T-helper 17 cell (primary cell): ENCODE results near the gene KLRC4. TPM values are rescaled to one million over a fixed set of nuclear protein-coding genes. Genes with fewer than 3 reads are reported as not detected.
A peak's percentile ranks its signal among the peaks of the same experiment; 100 is the strongest.
"Not testable (repeated sequence)": the region's sequence is repeated elsewhere in the genome, so short reads cannot be mapped to it uniquely, and the experiment has no call there.

Source experiments
- ATAC-seq: fragments of 150-1000 bp; cut with Tn5 transposase; 2 replicates; pipeline ENCODE4 v1.10.0; 2021; ENCODE audit warnings: mild to moderate bottlenecking, moderate library complexity
- DNase-seq, 3 donors: peaks; one replicate each; pipeline versions ENCODE4 v3.0.0 to v3.0.0-alpha.2; 2020 to 2021
- H3K9me3 ChIP-seq: one replicate; pipeline ENCODE4 v1.7.0; 2013; ENCODE audit warnings: low read length, mild to moderate bottlenecking; ENCODE audit not compliant: control insufficient read depth, poor library complexity, severe bottlenecking
- H3K27ac Mint-ChIP-seq: one replicate; pipeline ENCODE4 v1.8.0; 2022; ENCODE audit warnings: mild to moderate bottlenecking, moderate library complexity, mixed read lengths
- H3K27me3 Mint-ChIP-seq: one replicate; pipeline ENCODE4 v1.8.0; 2022; ENCODE audit warnings: mixed read lengths
- H3K36me3 Mint-ChIP-seq: one replicate; pipeline ENCODE4 v1.8.0; 2022; ENCODE audit warnings: low read depth, mixed read lengths
- H3K4me1 Mint-ChIP-seq: one replicate; pipeline ENCODE4 v1.8.0; 2022; ENCODE audit warnings: mild to moderate bottlenecking, mixed read lengths
- H3K4me3 Mint-ChIP-seq: one replicate; pipeline ENCODE4 v1.8.0; 2022; ENCODE audit warnings: mild to moderate bottlenecking, moderate library complexity, mixed read lengths
- total RNA-seq, 4 donors: library from RNA in 2 of 4; stranded (reverse) in 2 of 4; gene quantifications; one replicate each; pipeline ENCODE4 v1.2.3 and lab custom pipeline; 2022 to 2026

KLRC4 gene
- total RNA-seq, 2 donors from 2014 or later, result not detected

DNA sequence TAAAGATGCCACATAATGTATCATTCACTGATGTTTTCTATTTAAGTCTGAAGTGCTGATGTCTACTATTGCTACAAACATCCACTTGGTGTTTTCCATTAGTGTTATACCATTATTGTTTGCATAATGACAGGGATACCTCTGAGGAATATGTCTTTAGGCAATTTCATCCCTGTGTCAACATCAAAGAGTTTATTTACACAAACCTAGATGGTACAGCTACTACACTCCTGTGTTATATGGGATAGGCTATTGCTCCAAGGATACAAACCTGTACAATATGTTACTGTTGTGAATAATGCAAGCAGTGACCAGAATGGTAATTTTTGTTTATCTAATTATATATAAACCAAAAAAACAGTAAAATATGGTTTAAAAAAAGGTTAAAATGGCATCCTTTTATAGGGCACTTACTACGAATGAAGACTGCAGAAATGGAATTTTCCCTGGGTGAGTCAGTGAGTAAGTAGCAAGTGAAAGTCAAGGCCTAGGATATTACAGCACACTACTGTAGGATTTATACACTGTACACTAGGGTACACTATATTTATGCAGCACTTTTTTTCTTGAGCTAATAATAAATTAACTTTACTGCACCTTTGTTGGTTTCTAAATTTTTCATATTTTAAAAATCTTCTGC lies 14.8 kb upstream of the KLRC4 start:
- not testable (repeated sequence) for DNase-seq, ATAC-seq, H3K9me3 ChIP-seq, H3K4me3 Mint-ChIP-seq, H3K27me3 Mint-ChIP-seq, H3K4me1 Mint-ChIP-seq, H3K27ac Mint-ChIP-seq, H3K36me3 Mint-ChIP-seq

DNA sequence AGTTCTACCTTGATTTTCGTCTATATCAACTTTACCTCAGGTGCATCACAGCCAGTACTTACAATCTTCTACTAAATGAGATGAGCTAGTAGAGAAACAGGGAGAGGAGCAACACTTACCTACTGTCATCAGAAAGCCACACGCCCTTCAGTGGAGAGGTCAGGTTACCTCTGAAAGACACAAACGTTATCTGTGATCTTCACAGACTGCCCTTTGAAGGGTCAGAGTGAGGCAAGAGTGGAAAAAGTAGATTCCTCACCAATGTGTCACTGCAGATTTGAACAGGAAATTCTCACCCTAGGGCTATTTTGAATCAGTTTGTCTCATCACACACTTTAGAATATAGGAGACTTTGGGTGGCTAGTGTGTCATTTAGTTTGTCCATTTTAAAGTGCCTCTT lies 12.6 kb upstream of the KLRC4 start:
- ATAC-seq, H3K4me1 Mint-ChIP-seq, H3K36me3 Mint-ChIP-seq, H3K9me3 ChIP-seq, DNase-seq, H3K27ac Mint-ChIP-seq, H3K27me3 Mint-ChIP-seq, H3K4me3 Mint-ChIP-seq: not testable (repeated sequence)

DNA sequence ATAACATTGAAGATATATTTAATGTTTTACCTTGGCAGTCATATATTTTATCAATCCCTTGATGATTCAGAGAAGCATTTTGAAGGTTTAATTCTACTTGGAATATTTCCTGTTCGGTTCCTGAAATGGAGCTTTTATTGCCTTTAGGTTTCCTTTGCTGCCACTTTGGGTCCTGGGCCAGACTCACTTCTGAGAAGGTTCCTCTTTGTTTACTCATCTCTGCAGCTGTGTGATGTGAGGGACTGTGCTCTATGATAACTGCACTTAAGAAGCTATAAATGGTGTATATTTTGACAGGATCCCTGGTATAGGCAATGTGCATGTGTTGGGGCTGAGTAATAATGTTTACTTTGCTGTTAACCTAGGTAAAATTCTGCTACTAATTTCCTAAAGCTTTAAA lies 10.8 kb upstream of the KLRC4 start, which contains the start of gene KLRC3:
Gene KLRC3, minus strand, starts transcription at position 262 of the 400 bp plus-strand sequence. Its CDS starts 45 bp downstream, at position 217.
- H3K36me3 Mint-ChIP-seq, ATAC-seq, H3K4me1 Mint-ChIP-seq, H3K9me3 ChIP-seq, DNase-seq, H3K27me3 Mint-ChIP-seq, H3K27ac Mint-ChIP-seq, H3K4me3 Mint-ChIP-seq: not testable (repeated sequence)

DNA sequence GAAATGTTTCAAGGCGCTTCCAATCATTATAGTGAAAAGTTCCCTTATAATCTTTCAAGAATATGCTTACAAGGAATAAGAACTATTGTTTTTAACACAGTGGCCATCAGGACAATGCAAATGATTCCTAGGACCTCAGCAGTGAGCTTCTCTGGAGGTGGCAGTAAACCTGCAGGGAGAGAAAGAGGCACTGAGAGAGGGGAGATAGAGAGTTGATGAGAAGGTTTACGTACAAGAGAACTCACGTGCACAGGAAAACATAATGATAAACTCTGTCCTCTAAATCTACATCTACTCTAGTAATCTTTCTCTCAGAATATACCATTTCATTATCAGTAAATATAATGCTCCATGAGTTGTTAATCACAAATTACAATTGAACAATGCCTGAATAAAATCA lies 715 bp downstream of the KLRC4 start:
- H3K36me3 Mint-ChIP-seq, result no peaks in the 10 kb centered on the region
- H3K4me1 Mint-ChIP-seq, result peaks cover 4% of the 10 kb centered on the region
- H3K27ac Mint-ChIP-seq, result no peak overlapping the region
- ATAC-seq (no peak), DNase-seq (no peak)
- H3K9me3 ChIP-seq, result no peaks in the 10 kb centered on the region
- H3K4me3 Mint-ChIP-seq, result no peak overlapping the region
- peaks cover 16% of the 10 kb centered on the region for H3K27me3 Mint-ChIP-seq

DNA sequence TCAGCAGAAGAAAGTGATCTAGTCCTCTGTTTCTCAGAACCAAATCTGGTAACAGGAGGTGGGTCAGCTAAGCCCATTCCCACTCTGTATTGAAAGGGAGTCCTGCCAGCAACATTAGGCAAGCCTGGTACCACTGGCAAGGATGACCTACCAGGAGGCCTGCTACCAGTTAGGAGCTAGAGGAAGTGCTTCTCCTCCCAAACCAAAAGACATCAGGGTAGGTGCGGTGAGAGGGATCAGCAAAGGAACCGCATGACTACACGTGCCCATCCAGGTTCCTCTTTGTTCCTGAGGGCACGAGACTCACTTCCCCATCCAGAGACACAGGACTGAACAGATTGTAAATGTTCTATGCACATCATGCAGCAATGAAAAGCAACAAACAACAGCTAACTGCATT lies 2.8 kb downstream of the KLRC4 start:
- Mint-ChIP-seq H3K4me1 (peaks cover 4% of the 10 kb centered on the region), H3K4me3 (no peak overlapping the region), H3K27ac (no peak overlapping the region), H3K36me3 (no peaks in the 10 kb centered on the region), H3K27me3 (peaks cover 16% of the 10 kb centered on the region)
- no peaks in the 10 kb centered on the region for H3K9me3 ChIP-seq
- DNase-seq (no peak), ATAC-seq (no peak)

DNA sequence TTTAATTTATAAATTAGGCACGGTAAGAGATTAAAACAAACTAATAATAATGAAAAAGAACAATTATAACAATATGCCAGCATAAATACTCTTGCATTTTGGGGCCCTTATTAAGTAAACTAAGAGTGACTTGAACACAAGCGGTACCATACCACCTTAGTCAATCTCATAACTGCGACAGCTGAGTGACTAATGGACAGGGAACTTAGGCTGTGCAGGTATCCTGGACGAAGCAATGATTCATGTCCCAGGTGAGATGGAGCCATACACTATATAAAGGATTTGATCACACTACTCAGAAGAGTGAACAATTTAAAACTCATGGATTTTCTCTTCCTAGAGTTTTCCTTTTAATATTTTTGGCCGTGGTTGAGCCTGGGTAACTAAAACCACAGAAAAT lies 4.3 kb downstream of the KLRC4 start:
- ATAC-seq (no peak), DNase-seq (no peak)
- peaks cover 23% of the 10 kb centered on the region for H3K27me3 Mint-ChIP-seq
- no peaks in the 10 kb centered on the region for H3K36me3 Mint-ChIP-seq
- no peak overlapping the region for H3K27ac Mint-ChIP-seq
- H3K4me3 Mint-ChIP-seq, result no peak overlapping the region
- no peaks in the 10 kb centered on the region for H3K9me3 ChIP-seq
- peaks cover 4% of the 10 kb centered on the region for H3K4me1 Mint-ChIP-seq

DNA sequence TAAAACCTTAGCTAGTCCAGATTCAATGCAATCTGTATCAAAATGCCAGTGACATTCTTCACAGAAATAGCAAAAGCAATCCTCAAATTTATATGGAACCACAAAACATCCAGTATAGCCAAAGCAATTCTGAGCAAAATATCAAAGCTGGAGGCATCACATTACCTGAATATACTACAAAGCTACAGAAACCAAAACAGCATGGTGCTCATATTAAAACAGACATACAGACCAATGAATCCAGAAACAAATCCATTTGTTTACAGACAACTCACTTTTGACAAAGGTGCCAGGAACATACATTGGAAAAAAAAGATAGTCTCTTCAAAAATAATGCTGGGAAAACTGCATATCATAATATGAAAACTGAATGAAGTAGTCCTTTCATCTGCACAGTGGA lies 4.8 kb downstream of the KLRC4 start:
- no peak overlapping the region for H3K4me3 Mint-ChIP-seq
- no peak overlapping the region for H3K27ac Mint-ChIP-seq

DNA sequence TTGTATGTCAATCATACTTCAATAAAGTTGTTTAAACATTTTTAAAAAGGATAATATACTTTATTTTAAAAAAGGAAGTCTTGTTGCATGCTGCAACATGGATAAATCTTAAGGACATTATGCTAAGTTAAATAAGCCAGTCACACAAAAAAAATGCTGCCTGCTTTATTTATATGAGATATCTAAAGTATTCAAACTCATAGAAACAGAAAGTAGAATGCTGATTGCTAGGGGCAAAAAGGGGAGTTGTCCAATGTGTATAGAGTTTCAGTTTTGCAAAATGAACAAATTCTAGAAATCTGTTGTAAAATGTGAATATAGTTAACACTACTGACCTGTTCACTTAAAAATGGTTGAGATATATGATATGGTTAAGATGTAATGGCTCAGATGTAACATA lies 8.7 kb downstream of the KLRC4 start:
- no peaks in the 10 kb centered on the region for H3K9me3 ChIP-seq
- Mint-ChIP-seq H3K4me1 (no peaks in the 10 kb centered on the region), H3K4me3 (no peak overlapping the region), H3K27me3 (peaks cover 14% of the 10 kb centered on the region), H3K36me3 (peaks cover 2% of the 10 kb centered on the region), H3K27ac (no peak overlapping the region)
- DNase-seq (no peak), ATAC-seq (no peak)

More for the DNA sequence above, 4.8 kb downstream of the KLRC4 start:
- H3K27me3 Mint-ChIP-seq, result peaks cover 23% of the 10 kb centered on the region
- H3K9me3 ChIP-seq, result no peaks in the 10 kb centered on the region
- H3K36me3 Mint-ChIP-seq, result no peaks in the 10 kb centered on the region
- ATAC-seq (no peak), DNase-seq (no peak)
- peaks cover 4% of the 10 kb centered on the region for H3K4me1 Mint-ChIP-seq

DNA sequence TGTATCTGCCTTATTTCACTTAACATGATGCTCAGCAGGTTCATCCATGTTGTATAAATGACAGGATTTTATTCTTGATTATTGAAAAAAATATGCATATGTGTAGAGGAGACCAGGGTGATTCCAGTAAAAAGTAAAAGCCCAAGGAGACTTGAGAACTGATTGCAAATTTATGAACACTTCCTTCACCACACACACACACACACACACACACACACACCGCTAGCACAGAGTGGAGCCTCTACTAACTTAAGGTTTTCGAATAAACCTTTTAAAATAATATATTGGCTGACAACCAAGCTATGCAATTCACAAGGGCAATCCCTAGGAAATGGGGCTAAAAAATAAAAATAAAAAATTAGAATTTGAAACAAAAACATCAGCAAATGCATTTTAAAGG lies 11.4 kb downstream of the KLRC4 start:
- no peak for DNase-seq
- ATAC-seq, result no peak
- Mint-ChIP-seq H3K4me1 (peaks cover 9% of the 10 kb centered on the region), H3K4me3 (no peak overlapping the region), H3K27me3 (peaks cover 38% of the 10 kb centered on the region), H3K36me3 (peaks cover 2% of the 10 kb centered on the region), H3K27ac (no peak overlapping the region)
- no peaks in the 10 kb centered on the region for H3K9me3 ChIP-seq

DNA sequence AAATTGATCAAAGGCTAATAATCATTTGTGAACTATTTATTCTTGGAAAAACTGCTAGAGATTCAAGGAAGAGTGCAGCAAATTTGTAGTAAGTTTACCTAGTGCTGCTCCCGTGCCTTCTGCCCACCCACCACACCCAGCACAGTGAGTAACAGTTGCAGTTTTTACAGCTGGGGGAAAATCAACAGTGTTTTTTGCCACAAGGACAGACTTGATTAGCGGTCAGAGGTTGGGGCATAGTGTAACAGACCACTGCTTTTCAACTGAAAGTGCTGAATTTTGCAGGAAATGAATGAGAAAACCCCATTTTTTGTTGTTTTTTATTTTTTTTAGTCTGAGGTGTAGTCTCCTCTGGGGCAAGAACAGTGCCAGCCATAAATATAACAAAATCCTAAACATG lies 12.3 kb downstream of the KLRC4 start:
- Mint-ChIP-seq H3K36me3 (peaks cover 2% of the 10 kb centered on the region), H3K4me3 (no peak overlapping the region), H3K4me1 (peaks cover 9% of the 10 kb centered on the region), H3K27ac (no peak overlapping the region), H3K27me3 (peaks cover 43% of the 10 kb centered on the region)
- no peaks in the 10 kb centered on the region for H3K9me3 ChIP-seq
- ATAC-seq, result no peak
- DNase-seq, result no peak

DNA sequence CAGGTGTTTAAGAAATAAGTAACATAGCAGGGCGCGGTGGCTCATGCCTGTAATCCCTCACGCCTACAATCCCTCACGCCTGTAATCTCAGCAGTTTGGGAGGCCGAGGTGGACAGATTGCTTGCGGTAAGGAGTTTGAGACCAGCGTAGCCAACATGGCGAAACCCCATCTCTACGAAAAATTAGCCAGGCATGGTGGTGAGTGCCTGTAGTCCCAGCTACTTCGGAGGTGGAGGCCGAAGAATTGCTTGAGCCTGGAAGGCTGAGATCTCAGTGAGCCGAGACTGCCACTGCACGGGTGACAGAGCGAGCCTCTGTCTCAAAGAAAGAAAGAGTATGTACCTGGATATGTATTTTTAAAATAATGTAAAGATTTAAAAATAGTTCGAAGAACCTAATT lies 13.4 kb downstream of the KLRC4 start:
- H3K4me3 Mint-ChIP-seq, H3K4me1 Mint-ChIP-seq, H3K36me3 Mint-ChIP-seq, ATAC-seq, H3K9me3 ChIP-seq, DNase-seq, H3K27ac Mint-ChIP-seq: not testable (repeated sequence)
- H3K27me3 Mint-ChIP-seq, result peaks cover 41% of the 10 kb centered on the region

DNA sequence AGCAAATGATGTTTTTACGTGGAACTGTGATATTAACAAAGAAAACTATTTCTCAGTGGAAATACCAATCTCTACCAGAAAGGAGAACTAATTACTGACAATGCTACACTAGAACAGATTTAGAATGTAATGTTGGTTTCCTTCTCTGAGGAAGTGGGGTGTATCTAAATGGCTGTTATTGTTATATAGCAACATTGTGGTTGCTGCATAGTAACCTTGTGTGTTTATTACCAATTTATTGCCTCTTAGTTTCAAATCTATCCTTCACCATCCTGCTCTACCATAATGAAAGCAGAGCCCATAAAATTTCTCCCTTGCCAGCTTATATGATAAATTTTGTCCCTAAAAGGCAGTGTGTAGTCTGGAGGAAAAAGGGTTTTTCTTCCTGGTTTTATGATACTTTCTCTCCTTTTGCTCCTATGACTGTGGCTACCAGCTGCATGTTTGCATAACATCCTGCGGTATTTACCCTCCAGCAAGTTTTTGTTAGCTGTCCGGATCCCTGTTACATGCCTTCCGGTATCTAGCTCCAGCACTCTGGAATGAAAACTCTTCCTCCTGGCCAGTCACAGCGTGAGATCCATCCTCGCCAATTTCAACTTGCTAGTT lies 14.1 kb downstream of the KLRC4 start:
- no peaks in the 10 kb centered on the region for H3K9me3 ChIP-seq
- Mint-ChIP-seq H3K27me3 (peaks cover 37% of the 10 kb centered on the region), H3K4me1 (peaks cover 9% of the 10 kb centered on the region), H3K36me3 (peaks cover 2% of the 10 kb centered on the region), H3K4me3 (no peak overlapping the region), H3K27ac (peak overlapping the region; percentile 61)
- DNase-seq, result no peak
- peak; percentile 79 for ATAC-seq

DNA sequence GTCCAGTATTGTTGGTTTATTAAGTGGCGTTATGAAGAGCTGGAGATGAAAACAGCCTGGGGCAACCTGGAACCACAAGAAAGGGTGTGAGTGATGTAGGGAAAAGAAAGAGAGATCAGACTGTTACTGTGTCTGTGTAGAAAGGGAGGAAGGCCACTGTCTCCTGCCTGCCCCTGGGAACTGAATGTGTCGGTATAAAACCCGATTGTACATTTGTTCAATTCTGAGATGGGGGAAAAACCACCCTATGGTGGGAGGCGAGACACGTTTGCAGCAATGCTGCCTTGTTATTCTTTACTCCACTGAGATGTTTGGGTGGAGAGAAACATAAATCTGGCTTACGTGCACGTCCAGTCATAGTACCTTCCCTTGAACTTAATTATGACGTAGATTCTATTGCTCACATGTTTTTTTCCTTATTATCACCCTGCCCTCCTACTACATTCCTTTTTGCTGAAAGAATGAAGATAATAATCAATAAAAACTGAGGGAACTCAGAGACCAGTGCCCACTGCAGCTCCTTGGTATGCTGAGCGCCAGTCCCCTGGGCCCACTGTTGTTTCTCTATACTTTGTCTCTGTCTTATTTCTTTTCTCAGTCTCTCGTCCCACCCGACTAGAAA lies 14.9 kb downstream of the KLRC4 start:
- Mint-ChIP-seq H3K27me3 (peaks cover 44% of the 10 kb centered on the region), H3K27ac (peak overlapping the region; percentile 61)
- not testable (repeated sequence) for H3K4me3 Mint-ChIP-seq, H3K4me1 Mint-ChIP-seq, ATAC-seq, H3K9me3 ChIP-seq, DNase-seq, H3K36me3 Mint-ChIP-seq

DNA sequence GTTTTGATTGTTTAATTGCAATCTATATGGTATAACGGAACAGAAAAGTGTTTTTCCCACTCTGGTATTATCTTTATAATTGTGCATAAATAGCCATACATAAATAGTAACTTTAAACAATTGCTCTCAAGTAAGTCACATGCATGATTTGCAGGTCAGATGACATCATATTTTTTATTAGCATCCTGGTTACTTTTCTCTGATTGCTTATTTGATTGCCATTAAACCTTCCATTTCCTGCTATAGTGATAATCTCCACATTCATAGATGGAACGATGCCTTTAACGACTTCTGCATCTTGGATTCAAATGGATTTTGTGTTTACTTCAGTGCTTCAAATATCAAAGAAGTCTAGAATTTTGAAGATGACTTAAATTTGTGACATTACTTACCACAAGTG lies 16.3 kb downstream of the KLRC4 start:
- no peaks in the 10 kb centered on the region for H3K36me3 Mint-ChIP-seq
- peaks cover 48% of the 10 kb centered on the region for H3K27me3 Mint-ChIP-seq
- no peak for DNase-seq
- H3K4me1 Mint-ChIP-seq, result peaks cover 9% of the 10 kb centered on the region
- no peak for ATAC-seq
- no peak overlapping the region for H3K27ac Mint-ChIP-seq
- H3K9me3 ChIP-seq, result no peaks in the 10 kb centered on the region
- no peak overlapping the region for H3K4me3 Mint-ChIP-seq
